Measurements from ENCODE around the gene ARMH3.
"Not testable (repeated sequence)": the region's sequence is repeated elsewhere in the genome, so short reads cannot be mapped to it uniquely, and the experiment has no call there.

ARMH3 gene

GRCh38 chr10:102040305-102041050 lies 15.5 kb downstream of the ARMH3 start:
- no peak overlapping the region for H3K4me3 ChIP-seq (ENCODE audit: insufficient read length, low read depth)
- H3K9me3 ChIP-seq (ENCODE audit: insufficient read depth, low read length): no peaks in the 10 kb centered on the region; the same call in 1 of the 2 replicates
- H3K4me1 ChIP-seq (ENCODE audit: insufficient read depth, insufficient read length): no peaks in the 10 kb centered on the region
- H3K9ac ChIP-seq (ENCODE audit: insufficient read length, low read depth): no peak overlapping the region
- no peak for TF ChIP-seq ZNF274 (IDR thresholded peaks at IDR 0.05; ENCODE audit: low read depth, low read length)
- TF ChIP-seq SUZ12 (IDR thresholded peaks at IDR 0.05; ENCODE audit: extremely low read depth, insufficient read depth, insufficient read length): no peak
- no peak for TF ChIP-seq YY1 (IDR thresholded peaks at IDR 0.05; ENCODE audit: insufficient read depth, insufficient read length)
- DNase-seq (ENCODE audit: low read depth, low spot score): no peak
- H3K27me3 ChIP-seq (ENCODE audit: insufficient read depth, insufficient read length): no peaks in the 10 kb centered on the region
- peaks cover 7% of the 10 kb centered on the region for H3K36me3 ChIP-seq (ENCODE audit: insufficient read depth, insufficient read length, low read length)

GRCh38 chr10:102038410-102038809 lies 17.6 kb downstream of the ARMH3 start:
- no peak for DNase-seq (ENCODE audit: low read depth, low spot score)
- H3K9ac ChIP-seq (ENCODE audit: insufficient read length, low read depth): no peak overlapping the region
- H3K36me3 ChIP-seq (ENCODE audit: insufficient read depth, insufficient read length, low read length): peaks cover 7% of the 10 kb centered on the region
- H3K4me3 ChIP-seq (ENCODE audit: insufficient read length, low read depth): no peak overlapping the region
- TF ChIP-seq ZNF274 (IDR thresholded peaks at IDR 0.05; ENCODE audit: low read depth, low read length): no peak
- H3K27me3 ChIP-seq (ENCODE audit: insufficient read depth, insufficient read length): no peaks in the 10 kb centered on the region
- no peaks in the 10 kb centered on the region for H3K4me1 ChIP-seq (ENCODE audit: insufficient read depth, insufficient read length)
- no peaks in the 10 kb centered on the region; the same call in 1 of the 2 replicates for H3K9me3 ChIP-seq (ENCODE audit: insufficient read depth, low read length)

- DNase-seq (ENCODE audit: low read depth, low spot score); H3K9me3 ChIP-seq (ENCODE audit: insufficient read depth, low read length); H3K9ac ChIP-seq (ENCODE audit: insufficient read length, low read depth); H3K4me3 ChIP-seq (ENCODE audit: insufficient read length, low read depth); H3K27me3 ChIP-seq (ENCODE audit: insufficient read depth, insufficient read length); H3K4me1 ChIP-seq (ENCODE audit: insufficient read depth, insufficient read length): not testable (repeated sequence)
- peaks cover 25% of the 10 kb centered on the region for H3K36me3 ChIP-seq (ENCODE audit: insufficient read depth, insufficient read length, low read length)
Measured at GRCh38 chr10:102035807-102036206, 20.2 kb downstream of the ARMH3 start.

GRCh38 chr10:102033787-102034186 lies 22.2 kb downstream of the ARMH3 start:
- TF ChIP-seq SUZ12 (IDR thresholded peaks at IDR 0.05; ENCODE audit: extremely low read depth, insufficient read depth, insufficient read length): no peak
- TF ChIP-seq YY1 (IDR thresholded peaks at IDR 0.05; ENCODE audit: insufficient read depth, insufficient read length): no peak
- Histone ChIP-seq H3K9me3 (ENCODE audit: insufficient read depth, low read length) (no peaks in the 10 kb centered on the region; the same call in 1 of the 2 replicates), H3K9ac (ENCODE audit: insufficient read length, low read depth) (no peak overlapping the region), H3K4me1 (ENCODE audit: insufficient read depth, insufficient read length) (no peaks in the 10 kb centered on the region), H3K36me3 (ENCODE audit: insufficient read depth, insufficient read length, low read length) (peaks cover 33% of the 10 kb centered on the region), H3K4me3 (ENCODE audit: insufficient read length, low read depth) (no peak overlapping the region), H3K27me3 (ENCODE audit: insufficient read depth, insufficient read length) (no peaks in the 10 kb centered on the region)
- DNase-seq (ENCODE audit: low read depth, low spot score): no peak

GRCh38 chr10:102027261-102027660 lies 28.7 kb downstream of the ARMH3 start:
- H3K4me3 ChIP-seq (ENCODE audit: insufficient read length, low read depth): no peak overlapping the region
- TF ChIP-seq YY1 (IDR thresholded peaks at IDR 0.05; ENCODE audit: insufficient read depth, insufficient read length): no peak
- TF ChIP-seq SUZ12 (IDR thresholded peaks at IDR 0.05; ENCODE audit: extremely low read depth, insufficient read depth, insufficient read length): no peak
- TF ChIP-seq ZNF274 (IDR thresholded peaks at IDR 0.05; ENCODE audit: low read depth, low read length): no peak
- H3K36me3 ChIP-seq (ENCODE audit: insufficient read depth, insufficient read length, low read length): peaks cover 48% of the 10 kb centered on the region
- H3K9ac ChIP-seq (ENCODE audit: insufficient read length, low read depth): no peak overlapping the region
- H3K27me3 ChIP-seq (ENCODE audit: insufficient read depth, insufficient read length): no peaks in the 10 kb centered on the region
- no peaks in the 10 kb centered on the region for H3K4me1 ChIP-seq (ENCODE audit: insufficient read depth, insufficient read length)
- no peaks in the 10 kb centered on the region for H3K9me3 ChIP-seq (ENCODE audit: insufficient read depth, low read length)
- DNase-seq (ENCODE audit: low read depth, low spot score): no peak

- Histone ChIP-seq H3K4me1 (ENCODE audit: insufficient read depth, insufficient read length) (no peaks in the 10 kb centered on the region), H3K9ac (ENCODE audit: insufficient read length, low read depth) (no peak overlapping the region), H3K36me3 (ENCODE audit: insufficient read depth, insufficient read length, low read length) (peaks cover 39% of the 10 kb centered on the region), H3K27me3 (ENCODE audit: insufficient read depth, insufficient read length) (no peaks in the 10 kb centered on the region), H3K4me3 (ENCODE audit: insufficient read length, low read depth) (no peak overlapping the region), H3K9me3 (ENCODE audit: insufficient read depth, low read length) (no peaks in the 10 kb centered on the region)
- TF ChIP-seq ZNF274 (IDR thresholded peaks at IDR 0.05; ENCODE audit: low read depth, low read length) (no peak), YY1 (IDR thresholded peaks at IDR 0.05; ENCODE audit: insufficient read depth, insufficient read length) (no peak), SUZ12 (IDR thresholded peaks at IDR 0.05; ENCODE audit: extremely low read depth, insufficient read depth, insufficient read length) (no peak)
- DNase-seq (ENCODE audit: low read depth, low spot score): no peak
Measured at GRCh38 chr10:102024799-102025198, 31.2 kb downstream of the ARMH3 start.

GRCh38 chr10:102020938-102021337 lies 35.0 kb downstream of the ARMH3 start:
- Histone ChIP-seq H3K36me3 (ENCODE audit: insufficient read depth, insufficient read length, low read length) (peaks cover 30% of the 10 kb centered on the region), H3K27me3 (ENCODE audit: insufficient read depth, insufficient read length) (no peaks in the 10 kb centered on the region), H3K9ac (ENCODE audit: insufficient read length, low read depth) (no peak overlapping the region), H3K9me3 (ENCODE audit: insufficient read depth, low read length) (no peaks in the 10 kb centered on the region), H3K4me3 (ENCODE audit: insufficient read length, low read depth) (no peak overlapping the region), H3K4me1 (ENCODE audit: insufficient read depth, insufficient read length) (no peaks in the 10 kb centered on the region)
- no peak for DNase-seq (ENCODE audit: low read depth, low spot score)
- TF ChIP-seq YY1 (IDR thresholded peaks at IDR 0.05; ENCODE audit: insufficient read depth, insufficient read length) (no peak), SUZ12 (IDR thresholded peaks at IDR 0.05; ENCODE audit: extremely low read depth, insufficient read depth, insufficient read length) (no peak)

GRCh38 chr10:102017295-102017694 lies 38.7 kb downstream of the ARMH3 start:
- no peak for DNase-seq (ENCODE audit: low read depth, low spot score)
- TF ChIP-seq SUZ12 (IDR thresholded peaks at IDR 0.05; ENCODE audit: extremely low read depth, insufficient read depth, insufficient read length) (no peak), YY1 (IDR thresholded peaks at IDR 0.05; ENCODE audit: insufficient read depth, insufficient read length) (no peak), ZNF274 (IDR thresholded peaks at IDR 0.05; ENCODE audit: low read depth, low read length) (no peak)
- Histone ChIP-seq H3K9me3 (ENCODE audit: insufficient read depth, low read length) (no peaks in the 10 kb centered on the region), H3K4me3 (ENCODE audit: insufficient read length, low read depth) (no peak overlapping the region), H3K27me3 (ENCODE audit: insufficient read depth, insufficient read length) (no peaks in the 10 kb centered on the region), H3K36me3 (ENCODE audit: insufficient read depth, insufficient read length, low read length) (peaks cover 20% of the 10 kb centered on the region), H3K9ac (ENCODE audit: insufficient read length, low read depth) (no peak overlapping the region), H3K4me1 (ENCODE audit: insufficient read depth, insufficient read length) (no peaks in the 10 kb centered on the region)
